ENCODE measurements around the gene BOD1.

The BOD1 gene

DNA sequence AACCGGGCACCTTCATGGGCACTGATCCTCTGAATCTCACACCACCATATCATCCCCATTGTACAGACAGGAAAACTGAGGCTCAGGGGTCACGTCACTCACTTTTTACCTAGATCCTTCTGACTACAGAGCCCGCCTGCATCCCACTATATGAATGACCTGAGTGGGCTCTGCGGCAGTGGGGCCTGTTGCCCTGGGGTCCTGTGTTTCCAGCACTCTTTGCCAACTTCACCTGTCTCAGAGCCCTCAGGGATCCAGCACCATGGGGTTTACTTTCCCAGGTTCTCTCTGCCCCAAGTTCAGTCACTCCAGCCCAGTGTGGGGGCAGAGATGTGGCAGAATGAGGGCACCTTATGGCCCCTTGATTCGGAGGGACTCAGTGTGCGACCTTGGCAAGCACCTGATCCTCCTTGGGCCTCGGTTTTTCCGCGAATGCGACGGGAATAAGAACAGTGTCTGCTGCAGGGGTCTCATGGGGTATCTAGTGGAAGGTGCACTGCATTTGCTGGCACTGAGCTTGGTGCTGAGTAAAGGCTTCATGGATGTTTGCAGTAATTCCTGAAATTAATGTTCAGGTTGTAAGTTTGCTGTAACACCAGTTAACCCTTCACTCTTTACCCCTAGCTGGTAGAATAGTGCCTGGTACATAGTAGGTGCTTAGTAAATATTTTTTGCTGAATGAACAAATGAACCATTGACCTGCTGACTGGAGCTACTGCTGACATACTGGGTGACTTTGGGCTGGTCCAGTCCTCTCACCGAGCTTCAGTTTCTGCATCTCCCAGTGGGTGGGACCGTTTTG lies 47.1 kb upstream of the BOD1 start:
- no peaks in the 10 kb centered on the region for H3K79me2 ChIP-seq (ENCODE audit: control insufficient read depth, low read length)
- H4K20me1 ChIP-seq (ENCODE audit: control insufficient read depth, insufficient read depth, low read depth, low read length) = no peaks in the 10 kb centered on the region
- no peaks in the 10 kb centered on the region for H3K27me3 ChIP-seq (ENCODE audit: control insufficient read depth, low read length)
- no peak overlapping the region for H3K4me3 ChIP-seq (ENCODE audit: low read length)
- no peaks in the 10 kb centered on the region for H3K9me3 ChIP-seq (ENCODE audit: control insufficient read depth, insufficient read depth, low read length)
- no peak overlapping the region for H3K27ac ChIP-seq (ENCODE audit: low read depth, low read length)
- no peaks in the 10 kb centered on the region for H3F3A ChIP-seq (ENCODE audit: control insufficient read depth, insufficient read depth)
- TF ChIP-seq, protein P1, sequence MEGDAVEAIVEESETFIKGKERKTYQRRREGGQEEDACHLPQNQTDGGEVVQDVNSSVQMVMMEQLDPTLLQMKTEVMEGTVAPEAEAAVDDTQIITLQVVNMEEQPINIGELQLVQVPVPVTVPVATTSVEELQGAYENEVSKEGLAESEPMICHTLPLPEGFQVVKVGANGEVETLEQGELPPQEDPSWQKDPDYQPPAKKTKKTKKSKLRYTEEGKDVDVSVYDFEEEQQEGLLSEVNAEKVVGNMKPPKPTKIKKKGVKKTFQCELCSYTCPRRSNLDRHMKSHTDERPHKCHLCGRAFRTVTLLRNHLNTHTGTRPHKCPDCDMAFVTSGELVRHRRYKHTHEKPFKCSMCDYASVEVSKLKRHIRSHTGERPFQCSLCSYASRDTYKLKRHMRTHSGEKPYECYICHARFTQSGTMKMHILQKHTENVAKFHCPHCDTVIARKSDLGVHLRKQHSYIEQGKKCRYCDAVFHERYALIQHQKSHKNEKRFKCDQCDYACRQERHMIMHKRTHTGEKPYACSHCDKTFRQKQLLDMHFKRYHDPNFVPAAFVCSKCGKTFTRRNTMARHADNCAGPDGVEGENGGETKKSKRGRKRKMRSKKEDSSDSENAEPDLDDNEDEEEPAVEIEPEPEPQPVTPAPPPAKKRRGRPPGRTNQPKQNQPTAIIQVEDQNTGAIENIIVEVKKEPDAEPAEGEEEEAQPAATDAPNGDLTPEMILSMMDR (IDR thresholded peaks at IDR 0.05; ENCODE audit: low read depth, low read length, poor library complexity, severe bottlenecking) = no peak
- no peak for TF ChIP-seq EZH2phosphoT487 (IDR thresholded peaks at IDR 0.05; ENCODE audit: borderline replicate concordance, low read length)
- no peaks in the 10 kb centered on the region for H3K36me3 ChIP-seq (ENCODE audit: control insufficient read depth, low read length)
- H3K9me2 ChIP-seq (replicated peaks; ENCODE audit: control insufficient read depth, low read length) = no peaks in the 10 kb centered on the region
- peak overlapping the region; percentile 22 for H3K4me2 ChIP-seq (ENCODE audit: low read length)
- H3K4me1 ChIP-seq (ENCODE audit: control insufficient read depth, low read length) = peaks cover 10% of the 10 kb centered on the region

DNA sequence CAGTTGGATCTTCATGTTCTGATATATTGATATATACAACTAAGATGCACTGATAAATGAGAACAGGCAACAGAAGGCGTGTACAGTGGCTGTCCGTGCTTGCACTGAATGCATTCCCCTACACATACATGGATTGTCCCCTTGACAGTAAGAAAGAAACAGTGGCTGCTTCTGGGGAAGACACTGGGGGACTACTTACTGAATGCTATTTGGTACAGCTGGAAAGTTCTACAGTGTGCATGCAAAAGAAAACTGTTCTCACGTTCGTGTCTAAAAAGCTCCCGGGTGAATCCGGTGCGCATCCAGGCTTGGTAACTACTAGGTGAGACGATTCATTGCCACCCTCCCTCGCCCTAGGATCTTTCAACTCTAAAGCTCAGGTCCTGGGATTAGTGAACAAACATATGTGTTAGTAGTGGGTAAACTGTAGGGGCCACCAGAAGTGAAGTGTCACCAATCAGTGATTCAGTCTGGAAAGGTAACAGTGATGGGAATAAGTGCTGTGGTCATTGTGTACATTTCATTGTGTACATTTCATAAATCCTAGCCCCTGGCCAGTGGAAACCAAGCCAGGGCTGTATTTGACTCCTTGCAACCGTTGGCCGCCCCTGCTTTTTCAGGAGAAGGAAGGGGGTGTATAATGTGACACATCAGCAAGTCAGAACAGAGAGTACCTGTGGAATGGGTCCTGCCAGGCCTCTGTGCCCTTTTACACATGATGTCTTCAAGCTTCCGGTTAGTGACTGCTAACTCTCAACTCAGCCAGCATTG lies 46.3 kb upstream of the BOD1 start:
- no peaks in the 10 kb centered on the region for H3K36me3 ChIP-seq (ENCODE audit: control insufficient read depth, low read length)
- no peak overlapping the region for H3K4me2 ChIP-seq (ENCODE audit: low read length)
- TF ChIP-seq, protein P1 (IDR thresholded peaks at IDR 0.05; ENCODE audit: low read depth, low read length, poor library complexity, severe bottlenecking) = no peak
- no peak for TF ChIP-seq EZH2phosphoT487 (IDR thresholded peaks at IDR 0.05; ENCODE audit: borderline replicate concordance, low read length)
- H3F3A ChIP-seq (ENCODE audit: control insufficient read depth, insufficient read depth) = no peaks in the 10 kb centered on the region
- H3K27ac ChIP-seq (ENCODE audit: low read depth, low read length) = no peak overlapping the region
- H3K9me3 ChIP-seq (ENCODE audit: control insufficient read depth, insufficient read depth, low read length) = no peaks in the 10 kb centered on the region
- H3K79me2 ChIP-seq (ENCODE audit: control insufficient read depth, low read length) = no peaks in the 10 kb centered on the region
- H3K9me2 ChIP-seq (replicated peaks; ENCODE audit: control insufficient read depth, low read length) = no peaks in the 10 kb centered on the region
- no peaks in the 10 kb centered on the region for H3K27me3 ChIP-seq (ENCODE audit: control insufficient read depth, low read length)
- H4K20me1 ChIP-seq (ENCODE audit: control insufficient read depth, insufficient read depth, low read depth, low read length) = no peaks in the 10 kb centered on the region
- H3K4me3 ChIP-seq (ENCODE audit: low read length) = no peak overlapping the region
- H3K4me1 ChIP-seq (ENCODE audit: control insufficient read depth, low read length) = peaks cover 10% of the 10 kb centered on the region

DNA sequence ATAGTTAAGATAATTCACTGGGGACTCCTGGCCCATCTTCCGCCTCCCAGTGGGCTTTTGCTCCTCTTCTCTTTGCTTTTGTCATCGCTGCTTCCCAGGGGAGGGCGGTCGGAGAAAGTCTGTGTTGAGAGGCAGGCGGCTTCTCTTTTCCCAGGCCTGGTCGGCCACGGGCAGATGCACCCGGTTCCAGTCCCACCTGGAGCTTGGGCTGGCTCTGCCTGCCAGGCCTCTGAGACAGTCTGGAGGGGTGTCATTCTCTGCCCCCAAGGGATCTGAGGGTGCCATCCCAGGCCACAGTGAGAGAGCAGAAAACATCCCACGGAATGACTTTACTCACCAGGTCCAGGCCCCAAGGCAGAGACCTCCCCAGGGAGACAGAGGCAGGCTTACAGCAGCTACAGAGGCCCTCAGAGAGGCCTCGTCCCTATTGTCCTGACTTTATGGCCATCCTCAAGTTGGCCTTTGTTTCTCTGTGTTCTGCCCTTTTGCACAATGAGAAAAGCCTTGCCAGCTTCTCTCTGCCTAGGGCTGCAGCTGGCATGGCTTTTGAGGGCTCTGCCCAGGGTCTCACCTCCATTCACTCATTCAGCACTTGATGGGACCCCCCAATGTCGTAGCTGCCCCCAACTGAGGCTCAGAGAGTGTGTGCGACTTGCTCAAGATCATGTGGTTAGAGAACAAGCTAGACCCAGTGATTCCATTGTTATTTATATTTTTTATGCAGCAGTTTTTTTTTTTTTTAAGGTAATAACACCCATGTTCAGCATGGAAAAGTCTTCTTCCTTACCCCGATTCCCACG lies 44.2 kb upstream of the BOD1 start:
- Histone ChIP-seq H3K36me3 (ENCODE audit: control insufficient read depth, low read length) (no peaks in the 10 kb centered on the region), H3K4me3 (ENCODE audit: low read length) (no peak overlapping the region), H4K20me1 (ENCODE audit: control insufficient read depth, insufficient read depth, low read depth, low read length) (no peaks in the 10 kb centered on the region), H3K27me3 (ENCODE audit: control insufficient read depth, low read length) (no peaks in the 10 kb centered on the region), H3K9me2 (replicated peaks; ENCODE audit: control insufficient read depth, low read length) (no peaks in the 10 kb centered on the region), H3K9me3 (ENCODE audit: control insufficient read depth, insufficient read depth, low read length) (no peaks in the 10 kb centered on the region), H3K4me1 (ENCODE audit: control insufficient read depth, low read length) (peaks cover 10% of the 10 kb centered on the region), H3K27ac (ENCODE audit: low read depth, low read length) (no peak overlapping the region), H3K4me2 (ENCODE audit: low read length) (no peak overlapping the region), H3F3A (ENCODE audit: control insufficient read depth, insufficient read depth) (no peaks in the 10 kb centered on the region), H3K79me2 (ENCODE audit: control insufficient read depth, low read length) (no peaks in the 10 kb centered on the region)
- TF ChIP-seq, protein P1 (IDR thresholded peaks at IDR 0.05; ENCODE audit: low read depth, low read length, poor library complexity, severe bottlenecking) = no peak
- no peak for TF ChIP-seq EZH2phosphoT487 (IDR thresholded peaks at IDR 0.05; ENCODE audit: borderline replicate concordance, low read length)
